K562 (cell line): ENCODE measurements around the gene CAPN3. TPM values are rescaled to one million over a fixed set of nuclear protein-coding genes. Genes with fewer than 3 reads are reported as not detected.

Experiments used
- ATAC-seq: fragments of 200-7000 bp; cut with Tn5 transposase; 3 replicates; pipeline ENCODE4 v1.9.1; 2020; ENCODE audit warnings: moderate library complexity
- BruUV-seq: library from RNA; stranded (reverse); fragments of 400-500 nt; replicated peaks from 2 replicates; lab custom pipeline; 2021; lab: Mats Ljungman, UMichigan
- CTCF ChIA-PET: fragments of 300-600 bp; formaldehyde crosslinking; extraction: SDS; loops from one replicate; lab custom pipeline; 2021; ENCODE audit warnings: low intra/inter-chr PET ratio; lab: Yijun Ruan, JAX
- POLR2A ChIA-PET: fragments of 300-600, 350-650 bp; sonication (Branson Sonifier 250); formaldehyde crosslinking; extraction: SDS; loops from one replicate; lab custom pipeline; 2021; ENCODE audit warnings: antibody characterized with exemption, inconsistent platforms; lab: Yijun Ruan, JAX
- DNase-seq, 4 experiments: peaks; one replicate each; pipeline versions ENCODE4 v3.0.0 to v3.0.0-alpha.2; 2011 to 2018; ENCODE audit warnings: low spot score in 3 of 4, mixed read lengths in 3 of 4; ENCODE audit errors: extremely low read depth in 1 of 4
- FAIRE-seq: peaks from 2 replicates; lab custom pipeline; 2011; peaks lifted over from hg19 to GRCh38; lab: Jason Lieb, UNC
- H2AFZ ChIP-seq: 2 replicates; pipeline ENCODE4 v1.6.0; 2011; ENCODE audit warnings: low read depth, low read length, control low read depth, inconsistent platforms
- H3K27ac ChIP-seq: fragments of 200-600 bp; 3 replicates; pipeline ENCODE4 v1.8.0; 2011; ENCODE audit warnings: low read depth, mild to moderate bottlenecking, control low read depth, inconsistent platforms, low read length, moderate library complexity, mixed read lengths; ENCODE audit errors: extremely low read depth
- H3K27me3 ChIP-seq, 2 experiments: fragments of 300-600 bp in 1 of 2; 2 replicates in 1 of 2; 3 replicates in 1 of 2; pipeline versions ENCODE4 v1.6.0 to v1.8.0; 2011; ENCODE audit warnings: inconsistent platforms in 2 of 2, low read length in 2 of 2, mild to moderate bottlenecking in 1 of 2, mixed read lengths in 1 of 2, moderate library complexity in 1 of 2; ENCODE audit not compliant: control insufficient read depth in 2 of 2, insufficient read depth in 2 of 2
- H3K36me3 ChIP-seq: fragments of 300-600 bp; 3 replicates; pipeline ENCODE4 v1.8.0; 2011; ENCODE audit warnings: mild to moderate bottlenecking, low read length, inconsistent platforms; ENCODE audit not compliant: control insufficient read depth, insufficient read depth
- H3K4me1 ChIP-seq, 2 experiments: fragments of 200-600 bp in 1 of 2; replicated peaks in 1 of 2; 2 replicates in 1 of 2; 3 replicates in 1 of 2; pipeline versions ENCODE4 v1.5.1 to v1.8.0; 2011; ENCODE audit warnings: inconsistent platforms in 2 of 2, low read length in 2 of 2, mild to moderate bottlenecking in 1 of 2, mixed read lengths in 1 of 2, moderate library complexity in 1 of 2; ENCODE audit not compliant: control insufficient read depth in 2 of 2, insufficient read depth in 2 of 2
- H3K4me2 ChIP-seq: 2 replicates; pipeline ENCODE4 v1.6.1; 2011; ENCODE audit warnings: low read length, control low read depth, inconsistent platforms, mixed read lengths; ENCODE audit not compliant: insufficient read depth
- H3K4me3 ChIP-seq: fragments of 200-600 bp; sonication (generic), shearing (Covaris generic); 2 replicates; pipeline ENCODE4 v1.5.1; 2016; ENCODE audit warnings: control low read depth, inconsistent platforms
- H3K79me2 ChIP-seq: fragments of 200-600 bp; 3 replicates; pipeline ENCODE4 v1.8.0; 2011; ENCODE audit warnings: low read length, inconsistent platforms; ENCODE audit not compliant: control insufficient read depth, insufficient read depth
- H3K9ac ChIP-seq, 2 experiments: 2 replicates each; pipeline versions ENCODE4 v1.6.0 to v1.6.1; 2011; ENCODE audit warnings: low read depth in 2 of 2, low read length in 2 of 2, control low read depth in 1 of 2, inconsistent platforms in 1 of 2, mild to moderate bottlenecking in 1 of 2, mixed read lengths in 1 of 2; ENCODE audit not compliant: insufficient read depth in 1 of 2
- H3K9me1 ChIP-seq: one replicate; pipeline ENCODE4 v1.6.0; 2011; ENCODE audit warnings: inconsistent platforms, mild to moderate bottlenecking, low read length, moderate library complexity; ENCODE audit not compliant: control insufficient read depth, insufficient read depth
- H3K9me3 ChIP-seq: replicated peaks from 2 replicates; pipeline ENCODE4 v1.5.1; 2011; ENCODE audit warnings: low read depth, low read length, inconsistent platforms; ENCODE audit not compliant: control insufficient read depth, insufficient read depth
- H4K20me1 ChIP-seq: replicated peaks from 2 replicates; pipeline ENCODE4 v1.6.1; 2011; ENCODE audit warnings: low read length, inconsistent platforms, mixed read lengths; ENCODE audit not compliant: control insufficient read depth, insufficient read depth
- HINFP ChIP-seq: fragments of 450-650 bp; conservative IDR thresholded peaks from 2 replicates; pipeline ENCODE4 v1.6.1; 2016; ENCODE audit warnings: missing genetic modification characterization, low read depth, mild to moderate bottlenecking, control low read depth, missing compliant biosample characterization
- MNT ChIP-seq, 2 experiments: fragments of 450-650 bp; conservative IDR thresholded peaks; 2 replicates each; pipeline ENCODE4 v1.6.1; 2017; ENCODE audit warnings: mild to moderate bottlenecking in 2 of 2, moderate library complexity in 2 of 2
- NCOA6 ChIP-seq: fragments of 450-650 bp; IDR thresholded peaks from 2 replicates; pipeline ENCODE4 v1.6.1; 2017; ENCODE audit warnings: mild to moderate bottlenecking
- RBM22 ChIP-seq: fragments of 200-400 bp; formaldehyde crosslinking; IDR thresholded peaks from 2 replicates; pipeline ENCODE4 v1.6.1; 2018; ENCODE audit warnings: low read length, low read depth; ENCODE audit not compliant: poor library complexity, severe bottlenecking
- RFX7 ChIP-seq: fragments of 250-450 bp; sonication (Bioruptor Pico); IDR thresholded peaks from 2 replicates; pipeline ENCODE4 v1.5.1; 2021; ENCODE audit warnings: mild to moderate bottlenecking
- RHOXF2B ChIP-seq: fragments of 250-450 bp; sonication (Bioruptor Pico); conservative IDR thresholded peaks from 2 replicates; pipeline ENCODE4 v1.5.1; 2021
- SREBF1 ChIP-seq: fragments of 150-350 bp; IDR thresholded peaks from 2 replicates; pipeline ENCODE4 v1.6.1; 2014; ENCODE audit warnings: antibody characterized with exemption, low read depth, low read length, borderline replicate concordance
- TCF7 ChIP-seq: sonication (generic); IDR thresholded peaks from 2 replicates; pipeline ENCODE4 v1.6.1; 2016; ENCODE audit warnings: antibody characterized with exemption, borderline replicate concordance
- THRA ChIP-seq: fragments of 450-650 bp; IDR thresholded peaks from 2 replicates; pipeline ENCODE4 v1.6.1; 2017; ENCODE audit warnings: mild to moderate bottlenecking, moderate library complexity
- ZFP91 ChIP-seq: sonication (generic); formaldehyde crosslinking; IDR thresholded peaks from 2 replicates; pipeline ENCODE4 v1.8.0; 2022; ENCODE audit warnings: mild to moderate bottlenecking, missing genetic modification reagents
- ZNF217 ChIP-seq: sonication (generic); formaldehyde crosslinking; IDR thresholded peaks from 2 replicates; pipeline ENCODE4 v1.8.0; 2022; ENCODE audit warnings: mild to moderate bottlenecking, missing genetic modification reagents
- ZNF232 ChIP-seq: sonication (generic); formaldehyde crosslinking; IDR thresholded peaks from 2 replicates; pipeline ENCODE4 v1.8.0; 2022; ENCODE audit warnings: mild to moderate bottlenecking, missing genetic modification reagents
- ZNF507 ChIP-seq: conservative IDR thresholded peaks from 2 replicates; pipeline ENCODE4 v1.6.1; 2017; ENCODE audit warnings: missing genetic modification characterization, missing compliant biosample characterization
- ZNF77 ChIP-seq: fragments of 250-450 bp; sonication (Bioruptor Pico); IDR thresholded peaks from 2 replicates; pipeline ENCODE4 v1.5.0; 2020
- WGBS: fragments of 100-300 bp; shearing (Covaris generic); methylation state at CpG from one replicate; pipeline ENCODE4 v1.1.6; 2016; ENCODE audit warnings: low coverage, mixed read lengths; ENCODE audit not compliant: insufficient coverage; ENCODE audit errors: missing lambda C conversion rate; 5-methylcytosine and 5-hydroxymethylcytosine counted together
- in situ Hi-C: fragments of 300-500 bp; cut with MboI; formaldehyde crosslinking; loops from 4 replicates; pipeline ENCODE4 v1.15.0; 2018; ENCODE audit warnings: inconsistent platforms, mixed read lengths
- intact Hi-C: fragments of 100-400 bp; cut with micrococcal nuclease; formaldehyde crosslinking; loops from 2 replicates; pipeline ENCODE4 v1.14.2; 2022
- polyA plus RNA-seq, 8 experiments: library from polyadenylated mRNA; depleted of rRNA in 4 of 8; stranded (reverse) in 5 of 8; unstranded in 3 of 8; fragments of >200 nt; fragmentation: Nextera tagmentation in 2 of 8; fragmentation: Illumina TruSeq in 1 of 8; extraction: Ambion mirVana in 2 of 8; extraction: Trizol in 1 of 8; gene quantifications; 2 replicates each; pipeline versions ENCODE4 v1.2.1 to v1.2.3, GENCODE V29; 2011 to 2014; ENCODE audit warnings: inconsistent platforms in 1 of 8, missing spikeins in 1 of 8
- total RNA-seq, 7 experiments: library from RNA; depleted of rRNA in 6 of 7; stranded (reverse); fragments of >200 nt in 6 of 7; fragmentation: Illumina TruSeq in 2 of 7; extraction: Trizol in 2 of 7; gene quantifications; 2 replicates each; pipeline versions ENCODE4 v1.2.1 to v1.2.3, GENCODE V29; 2011 to 2021; ENCODE audit warnings: low replicate concordance in 1 of 7

Gene CAPN3
- total and polyA plus RNA-seq, 9 of the 15 experiments (the other 6 are each of a cell fraction or from before 2014, with no cell fraction given), result 0.03 to 0.34 (median 0.20) TPM; not detected in 2

GRCh38 chr15:42427429-42428223 is 68.3 kb downstream of the CAPN3 start:
- TF ChIP-seq HINFP (tag) (no peak), NCOA6 (no peak), ZNF77 (CRISPR knock-in tag) (no peak), RHOXF2B (CRISPR knock-in tag) (no peak), RBM22 (no peak), ZFP91 (no peak), ZNF217 (CRISPR knock-in tag) (no peak), TCF7 (no peak), MNT (conservative IDR thresholded peaks at IDR 0.05) (no peak), RFX7 (no peak), THRA (no peak), ZNF232 (no peak), SREBF1 (no peak), ZNF507 (tag) (no peak)
- TF ChIP-seq, all 486 proteins: peak for 0
- intact Hi-C loops, result no loop called here
- in situ Hi-C loops, result no loop called here
- ChIA-PET CTCF (no interaction called here), POLR2A (interaction anchor here (0.6 kb wide), 1 partner anchor 11 kb away, joined by 3 read pairs; no protein-coding TSS in a partner anchor)
- peaks cover 92% of the 10 kb centered on the region for H3K36me3 ChIP-seq
- DNase-seq (no peak), ATAC-seq (no peak), FAIRE-seq (no peak)
- H3K9ac ChIP-seq, result no peak overlapping the region
- no peak overlapping the region for H3K4me3 ChIP-seq
- WGBS, result 91% methylated on average over 7 of the region's 7 CpGs
- no TSS peak for BruUV-seq
- no peaks in the 10 kb centered on the region for H4K20me1 ChIP-seq
- H2AFZ ChIP-seq, result no peak overlapping the region
- no peak overlapping the region for H3K27ac ChIP-seq
- no peaks in the 10 kb centered on the region for H3K9me3 ChIP-seq
- H3K4me1 ChIP-seq, result no peaks in the 10 kb centered on the region
- no peaks in the 10 kb centered on the region for H3K79me2 ChIP-seq
- no peak overlapping the region for H3K4me2 ChIP-seq
- H3K9me1 ChIP-seq, result peaks cover 5% of the 10 kb centered on the region
- H3K27me3 ChIP-seq, result no peaks in the 10 kb centered on the region
